Measurements from ENCODE around the gene FAM156A.
"Not testable (repeated sequence)": the region's sequence is repeated elsewhere in the genome, so short reads cannot be mapped to it uniquely, and the experiment has no call there.

Gene FAM156A

GRCh38 chrX:52935470-52935784 lies 22.9 kb downstream of the FAM156A start:
- not testable (repeated sequence) for DNase-seq
- peak; percentile 25 for TF ChIP-seq POLR2A (IDR thresholded peaks at IDR 0.05; ENCODE audit: low read length)

GRCh38 chrX:52934704-52935469 lies 23.4 kb downstream of the FAM156A start:
- TF ChIP-seq POLR2A (IDR thresholded peaks at IDR 0.05; ENCODE audit: low read length), result peak; percentile 72
- no peak for TF ChIP-seq GATA1 (IDR thresholded peaks at IDR 0.05; ENCODE audit: low read depth, low read length)

GRCh38 chrX:52933976-52934703 lies 24.2 kb downstream of the FAM156A start:
- DNase-seq, result no peak
- TF ChIP-seq GATA1 (IDR thresholded peaks at IDR 0.05; ENCODE audit: low read depth, low read length), result no peak
- TF ChIP-seq POLR2A (IDR thresholded peaks at IDR 0.05; ENCODE audit: low read length), result no peak

More at GRCh38 chrX:52934704-52935469, 23.4 kb downstream of the FAM156A start:
- DNase-seq, result peak; percentile 93

GRCh38 chrX:52933213-52933612 lies 25.1 kb downstream of the FAM156A start:
- TF ChIP-seq GATA1 (IDR thresholded peaks at IDR 0.05; ENCODE audit: low read depth, low read length) (no peak), POLR2A (IDR thresholded peaks at IDR 0.05; ENCODE audit: low read length) (no peak)
- DNase-seq, result no peak

GRCh38 chrX:52930214-52930613 lies 28.1 kb downstream of the FAM156A start:
- DNase-seq, result not testable (repeated sequence)

DNA sequence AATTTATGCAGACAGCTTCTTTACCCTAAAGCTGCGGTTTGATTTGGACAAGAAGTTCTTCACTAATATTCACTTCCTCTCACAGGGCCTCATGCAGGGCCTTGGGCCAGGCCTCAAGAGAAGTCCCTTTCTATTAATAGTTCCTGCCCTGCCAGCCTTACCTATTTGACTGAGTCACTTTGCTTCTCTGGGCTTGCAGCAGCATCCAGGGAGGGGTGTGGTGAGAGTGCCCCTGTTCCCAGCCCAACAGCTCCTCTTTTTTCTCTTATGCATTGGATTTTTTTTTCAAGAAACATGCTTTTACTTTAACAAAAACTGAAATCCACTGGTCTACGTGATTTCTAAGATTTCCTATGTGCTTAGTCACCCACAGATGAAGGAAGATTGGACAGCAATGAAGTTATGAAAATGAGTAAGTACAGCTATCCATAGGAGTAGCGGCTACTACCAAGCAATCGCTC lies 34.5 kb downstream of the FAM156A start:
- DNase-seq, result no peak

DNA sequence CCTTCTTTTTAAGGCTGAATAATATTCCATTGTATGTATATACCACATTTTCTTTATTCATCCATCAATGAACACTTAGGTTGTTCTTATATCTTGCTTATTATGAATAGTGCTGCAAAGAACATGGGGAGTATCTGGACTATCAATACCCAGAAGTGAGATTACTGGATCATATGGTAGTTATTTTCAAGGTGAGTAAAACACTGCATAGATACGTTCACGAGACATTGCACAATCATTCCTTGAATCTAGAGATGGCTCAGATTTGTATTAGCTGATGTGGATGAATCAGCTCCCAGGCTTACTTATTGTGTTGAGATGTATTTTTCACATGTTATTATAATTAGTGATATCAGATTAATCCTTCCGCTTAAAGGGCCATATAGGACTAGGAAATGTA lies 43.6 kb downstream of the FAM156A start:
- DNase-seq, result not testable (repeated sequence)

More for the DNA sequence above, 34.5 kb downstream of the FAM156A start:
- TF ChIP-seq POLR2A (IDR thresholded peaks at IDR 0.05; ENCODE audit: low read length) (no peak), GATA1 (IDR thresholded peaks at IDR 0.05; ENCODE audit: low read depth, low read length) (no peak)

DNA sequence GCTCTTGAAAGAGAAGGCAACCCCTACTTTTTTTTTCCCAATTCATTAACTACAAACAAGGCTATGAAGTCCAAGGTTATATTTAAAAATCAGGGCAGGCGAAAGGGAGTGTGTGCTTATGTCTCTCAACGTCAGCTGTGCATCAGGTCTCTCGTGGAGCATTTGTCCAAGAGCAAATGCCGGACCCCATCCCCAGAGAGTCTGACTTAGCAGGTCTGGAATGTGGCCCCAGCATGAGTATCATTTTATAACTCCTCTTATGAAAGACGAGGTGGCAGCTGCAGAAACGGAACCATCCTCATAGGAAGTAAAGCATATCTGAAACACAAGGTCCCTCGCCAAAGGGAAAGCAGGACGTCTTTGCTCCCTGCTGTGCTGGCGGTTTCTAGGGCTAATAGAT lies 44.6 kb downstream of the FAM156A start:
- not testable (repeated sequence) for DNase-seq

GRCh38 chrX:52909313-52909969 lies 48.9 kb downstream of the FAM156A start:
- not testable (repeated sequence) for DNase-seq

DNA sequence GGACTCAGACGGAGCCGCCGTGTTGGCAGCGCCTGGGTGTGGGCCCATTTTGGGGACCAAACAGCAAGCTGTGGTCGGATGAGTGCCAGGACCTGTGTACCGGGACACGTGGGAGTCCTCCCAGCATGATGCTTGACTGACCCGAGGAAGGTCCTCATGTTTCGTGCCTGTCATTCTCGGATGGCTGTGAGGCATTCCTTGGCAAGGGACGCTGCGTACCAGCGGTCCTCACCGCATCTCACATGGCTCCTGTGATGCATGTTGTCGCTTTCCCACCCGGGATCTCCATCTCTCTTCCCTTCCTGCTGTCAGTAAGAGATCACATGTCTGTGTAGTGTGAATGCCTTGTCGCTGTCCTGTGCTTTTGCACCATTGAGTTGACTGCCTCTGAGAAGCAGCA lies 50.4 kb downstream of the FAM156A start:
- DNase-seq, result not testable (repeated sequence)

DNA sequence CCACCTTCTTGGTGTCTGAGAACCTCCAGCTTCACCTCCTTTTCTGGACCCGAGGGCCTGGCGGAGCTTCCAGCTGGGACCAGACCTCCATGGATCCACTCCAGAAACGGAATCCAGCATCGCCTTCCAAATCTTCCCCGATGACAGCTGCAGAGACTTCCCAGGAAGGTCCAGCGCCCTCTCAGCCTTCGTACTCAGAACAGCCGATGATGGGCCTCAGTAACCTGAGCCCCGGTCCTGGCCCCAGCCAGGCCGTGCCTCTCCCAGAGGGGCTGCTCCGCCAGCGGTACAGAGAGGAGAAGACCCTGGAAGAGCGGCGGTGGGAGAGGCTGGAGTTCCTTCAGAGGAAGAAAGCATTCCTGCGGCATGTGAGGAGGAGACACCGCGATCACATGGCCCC lies 51.2 kb downstream of the FAM156A start:
- DNase-seq, result not testable (repeated sequence)

GRCh38 chrX:52906072-52906471 lies 52.2 kb downstream of the FAM156A start:
- not testable (repeated sequence) for DNase-seq

GRCh38 chrX:52905531-52905930 lies 52.8 kb downstream of the FAM156A start:
- not testable (repeated sequence) for DNase-seq

Data from erythroblast (primary cell).